Stimulated activated naive CD4-positive, alpha-beta T cell treated with Interleukin-2 at 50 U/mL for 16 hours (primary cell): ENCODE results near the gene CRYBA2.

ENCODE experiments used
- DNase-seq: peaks from one replicate; lab custom pipeline; 2025; lab: John Stamatoyannopoulos, UW

CRYBA2 gene

DNA sequence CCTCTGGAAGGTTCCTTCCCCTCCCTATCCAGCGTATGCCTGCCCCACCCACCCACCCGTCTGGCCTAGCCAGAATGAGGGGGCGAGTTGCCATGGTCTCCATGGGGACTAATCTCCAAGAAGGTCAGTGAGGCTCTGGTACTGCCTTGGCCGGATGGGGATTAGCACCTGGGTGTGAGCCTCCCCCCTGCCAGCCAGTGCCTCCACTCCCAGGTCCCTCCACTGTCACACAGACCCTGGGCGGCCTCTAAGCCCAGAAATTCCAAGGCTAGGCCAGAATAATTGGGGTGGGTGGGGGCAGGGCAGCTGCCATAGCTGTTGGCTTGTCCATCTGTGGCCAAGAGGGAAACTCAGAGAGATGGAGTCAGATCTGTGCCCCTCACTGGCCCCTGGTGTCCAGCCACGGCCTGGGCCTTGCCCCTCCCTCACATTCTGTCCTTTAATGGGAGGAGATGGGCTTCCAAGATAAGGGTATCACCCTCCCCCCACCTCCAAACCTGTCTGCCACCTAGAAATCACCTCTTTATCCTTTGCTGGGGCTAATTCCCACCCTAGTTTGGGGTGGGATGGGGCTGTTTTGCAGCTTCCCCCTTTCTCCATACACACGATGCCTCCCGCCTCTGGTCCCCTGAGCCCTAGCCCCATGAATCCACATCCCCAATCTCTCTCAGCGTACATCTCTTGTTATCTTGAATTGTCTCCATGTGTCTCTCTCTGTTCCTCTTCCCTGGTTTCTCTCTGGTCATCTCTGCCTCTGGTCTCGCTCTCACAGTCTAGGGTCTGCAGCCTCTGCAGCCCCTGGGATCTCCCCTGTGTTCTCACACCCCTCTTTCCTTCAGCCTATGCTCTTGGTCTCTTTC is 6.0 kb upstream of the CRYBA2 start:
- no peak for DNase-seq

DNA sequence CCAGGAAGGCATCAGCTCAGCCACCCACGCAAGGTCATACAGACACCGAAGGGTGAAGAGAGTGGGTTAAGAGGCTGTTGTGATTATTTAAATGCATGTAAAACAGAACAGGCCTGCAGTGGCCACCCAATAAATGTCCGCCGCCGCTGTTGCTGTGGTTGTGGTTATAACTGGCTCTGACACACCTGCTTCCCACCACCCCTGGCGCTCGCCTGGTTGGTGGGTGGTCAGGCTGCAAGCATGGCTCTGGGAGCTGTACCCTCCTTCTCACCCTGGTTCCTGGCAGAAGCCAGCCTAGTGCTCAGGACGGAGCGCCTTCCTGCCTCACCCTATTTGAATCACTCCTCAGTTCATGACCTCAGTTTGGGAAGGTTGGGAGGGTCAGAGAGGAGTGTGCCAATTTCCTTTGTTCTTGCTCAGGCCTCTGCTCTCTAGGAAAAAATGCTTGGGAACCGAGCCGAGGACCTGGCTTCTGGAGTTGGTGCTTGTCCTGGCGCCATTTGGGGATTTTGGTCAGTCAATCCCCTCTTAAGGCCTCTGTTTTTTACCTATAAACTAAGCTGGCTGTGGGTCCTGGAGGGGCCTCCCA is 5.3 kb upstream of the CRYBA2 start:
- DNase-seq: no peak

DNA sequence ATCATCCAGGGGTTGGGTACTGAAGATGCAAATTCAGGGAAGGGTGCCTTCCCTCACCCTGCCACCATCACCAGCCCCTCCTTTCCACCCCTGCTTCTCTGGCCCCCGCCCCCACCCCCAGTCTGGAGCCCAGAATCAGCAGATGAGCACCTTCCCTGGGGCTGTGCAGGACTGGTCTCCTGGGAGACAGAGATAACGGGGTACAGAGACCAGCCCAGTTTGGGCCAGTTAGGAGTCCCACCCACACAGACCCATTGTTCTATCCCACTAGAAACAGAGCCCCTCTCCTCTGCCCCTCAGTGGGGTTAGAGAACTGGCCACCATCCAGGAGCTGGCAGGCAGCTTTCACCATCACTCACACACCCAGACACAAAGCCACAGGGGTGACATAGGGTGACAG is 4.5 kb upstream of the CRYBA2 start:
- DNase-seq: no peak

DNA sequence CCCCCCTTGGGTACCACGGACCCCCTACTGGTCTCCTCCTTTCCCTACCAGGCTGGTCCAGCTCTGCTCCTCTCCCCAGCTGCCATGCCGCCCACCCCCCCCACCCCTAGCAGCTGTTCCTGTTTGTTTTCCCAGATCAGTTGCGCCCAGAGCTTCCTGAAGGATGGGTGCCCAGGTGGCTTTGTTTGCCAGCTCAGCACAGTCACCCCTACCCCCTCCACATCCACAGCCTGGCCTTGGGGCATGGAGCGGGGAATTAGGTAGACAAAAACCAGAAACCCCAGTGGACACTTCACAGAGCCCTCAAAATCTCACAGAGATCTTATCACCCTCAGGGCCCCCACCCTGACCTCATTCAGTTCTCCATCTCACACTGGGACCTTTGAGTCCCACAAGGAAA is 3.7 kb upstream of the CRYBA2 start:
- DNase-seq: no peak

DNA sequence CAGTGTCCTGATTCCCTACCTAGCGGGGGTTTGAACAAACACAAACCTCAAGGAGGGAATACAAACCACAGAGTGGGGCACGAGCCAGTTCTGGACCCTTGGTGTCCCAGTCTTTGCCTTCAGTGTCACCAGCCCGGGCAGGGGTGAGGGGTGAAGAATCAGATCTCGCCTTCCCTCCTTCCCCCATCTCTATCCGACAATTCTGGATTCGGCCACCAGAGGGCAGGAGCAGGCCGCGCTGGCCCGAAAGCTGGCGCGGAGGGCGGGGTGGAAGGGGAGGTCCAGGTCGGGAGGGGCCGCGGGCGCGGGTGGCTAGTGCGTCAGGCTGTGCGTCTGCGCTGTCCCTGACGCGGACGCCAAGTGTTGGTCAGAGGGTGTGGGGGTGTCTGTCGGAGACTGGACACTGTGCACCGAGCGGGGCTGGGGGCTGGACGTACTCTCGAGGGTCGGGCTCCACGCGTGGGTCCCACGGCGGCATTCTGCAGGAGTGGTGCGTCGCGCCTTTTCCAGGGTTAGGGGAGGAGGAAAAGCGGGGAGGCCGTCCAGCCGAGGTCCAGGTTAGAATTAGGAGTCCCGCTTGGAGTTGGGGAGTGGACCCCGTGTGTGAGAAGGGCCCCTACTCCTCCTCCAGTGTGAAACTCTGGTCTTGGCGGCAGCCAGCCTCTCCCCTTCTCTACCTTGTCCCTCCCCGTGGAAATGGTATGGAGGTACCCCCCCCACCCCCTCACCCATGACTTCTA is 2.9 kb upstream of the CRYBA2 start:
- peak; percentile 77 for DNase-seq

DNA sequence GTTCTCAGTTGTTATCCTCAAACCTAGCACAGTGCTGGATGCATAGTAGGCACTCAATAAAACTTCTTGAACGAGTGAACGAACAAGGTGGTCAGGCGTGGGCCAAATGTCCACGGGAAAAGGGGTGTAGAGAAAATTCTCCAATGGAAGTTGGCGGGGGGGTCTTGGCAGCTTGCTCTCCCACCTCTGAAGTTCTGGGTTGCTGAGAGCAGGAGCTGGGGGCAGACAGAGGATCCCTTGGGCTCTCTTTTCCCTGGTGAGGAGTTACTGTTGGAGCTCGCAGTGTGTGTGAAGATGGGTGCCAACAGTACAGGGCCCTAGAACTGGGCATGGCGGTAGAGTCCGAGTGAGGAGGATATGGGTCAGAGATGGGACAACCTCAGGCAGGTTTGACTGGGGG is 2.3 kb upstream of the CRYBA2 start:
- no peak for DNase-seq

DNA sequence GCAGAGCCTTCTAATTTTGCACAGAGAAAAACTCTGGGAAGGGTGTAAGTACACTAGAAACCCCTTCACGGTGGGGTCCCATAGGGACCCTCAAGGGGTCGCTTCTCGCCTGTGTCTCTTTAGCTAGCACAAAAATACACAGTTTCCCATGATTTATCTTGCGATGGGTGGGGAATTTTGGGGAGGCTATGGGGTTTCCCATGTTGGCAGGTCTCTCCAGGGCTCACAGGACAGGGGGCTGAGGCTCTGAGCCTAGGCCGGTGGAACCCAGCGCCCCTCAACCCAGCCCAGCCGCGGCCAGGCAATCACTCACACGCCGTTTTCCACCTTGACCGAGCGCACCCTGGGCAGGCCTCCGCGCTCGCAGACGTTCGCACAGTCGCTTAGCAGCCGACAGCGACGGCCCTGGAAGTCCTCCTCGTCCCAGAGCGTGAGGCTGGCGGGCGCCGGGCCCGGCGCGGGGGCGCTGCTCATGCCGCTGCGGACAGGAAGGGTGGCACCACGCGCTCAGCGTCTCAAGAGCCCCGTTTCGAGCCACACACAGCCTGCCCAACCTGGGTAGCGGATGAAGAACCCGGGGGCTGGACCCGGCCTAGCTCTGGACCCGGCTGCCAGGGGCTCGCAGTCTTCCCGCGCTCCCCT is 398 bp downstream of the CRYBA2 start:
- no peak for DNase-seq

DNA sequence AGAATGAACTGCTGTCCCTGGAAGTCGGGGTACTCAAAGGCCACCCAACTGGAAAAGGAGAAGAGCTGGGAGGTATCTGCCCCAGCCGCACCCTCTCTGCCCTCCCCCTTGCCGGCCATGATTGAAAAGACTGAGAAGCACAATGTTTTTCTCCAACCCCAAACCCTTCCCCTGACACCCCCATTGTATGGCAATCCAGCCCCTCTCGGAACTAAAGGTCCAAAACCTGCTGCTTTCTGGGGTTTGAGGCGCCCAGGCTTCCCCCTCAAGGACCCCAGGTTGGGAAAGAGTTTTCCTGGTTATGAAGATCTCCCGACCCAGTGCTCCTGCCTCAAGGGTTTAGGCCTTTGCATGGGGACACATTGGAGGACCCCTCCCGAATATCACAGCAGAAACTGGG is 1.0 kb downstream of the CRYBA2 start:
- no peak for DNase-seq

DNA sequence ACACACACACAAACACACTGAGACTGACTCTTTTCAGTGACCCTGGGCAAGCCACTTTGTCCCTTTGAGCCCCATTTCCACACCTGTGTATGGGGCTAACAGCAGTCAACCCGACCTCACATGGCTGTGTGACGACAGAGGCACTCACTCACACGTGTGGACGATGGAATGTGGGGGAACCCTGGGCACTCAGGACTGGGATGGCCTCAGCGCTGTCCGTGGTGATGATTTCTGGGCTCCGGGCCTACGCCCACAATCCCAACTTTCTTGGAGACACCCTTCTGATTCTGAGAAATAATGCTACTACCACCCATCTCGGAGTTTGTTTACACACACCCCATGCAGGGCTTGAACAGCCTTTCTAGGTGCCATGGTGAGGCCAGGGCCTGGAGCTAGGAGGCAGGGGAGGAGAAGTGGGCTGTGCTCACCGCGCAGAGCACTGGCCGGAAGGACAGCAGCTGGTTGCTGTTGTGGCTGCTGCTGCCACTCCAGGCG is 1.5 kb downstream of the CRYBA2 start:
- DNase-seq: no peak

DNA sequence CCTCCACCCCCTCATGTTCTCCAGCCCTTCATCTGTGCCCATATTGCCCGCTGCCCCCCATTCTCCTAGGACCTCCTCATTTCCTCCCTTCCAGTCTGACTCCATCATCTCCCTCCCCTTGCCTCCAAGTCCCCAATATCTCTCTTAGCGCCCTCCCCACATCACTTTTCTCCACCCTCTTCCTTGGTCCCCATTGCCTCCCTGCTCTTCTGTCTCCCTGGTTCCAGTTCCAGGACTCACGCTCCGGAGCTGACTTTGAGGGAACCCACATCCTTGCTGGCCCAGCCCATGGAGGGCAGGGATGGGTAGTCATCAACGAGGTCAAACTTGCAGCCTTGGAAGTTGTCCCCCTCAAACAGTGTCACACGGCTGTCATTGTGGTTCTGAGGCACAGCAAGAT is 2.6 kb downstream of the CRYBA2 start:
- DNase-seq: no peak

DNA sequence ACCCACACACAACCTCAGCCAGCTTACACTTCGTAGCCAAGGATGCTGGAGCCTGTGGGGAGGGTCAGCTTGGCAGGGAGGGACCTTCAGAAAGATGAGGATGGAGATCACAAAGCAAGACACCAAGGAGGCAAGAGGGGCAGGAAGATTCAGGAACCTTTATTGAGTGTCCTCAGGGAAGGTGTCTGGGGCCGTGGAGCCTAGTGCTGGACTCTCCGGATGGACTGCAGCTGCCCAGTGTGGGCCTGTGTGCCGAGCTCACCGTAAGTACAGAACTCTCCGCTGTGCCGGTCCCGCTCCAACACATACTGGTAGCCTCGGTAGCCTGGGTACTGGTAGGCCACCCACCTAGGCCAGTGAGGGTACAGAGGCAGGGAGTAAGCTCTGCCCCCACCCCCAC is 3.2 kb downstream of the CRYBA2 start:
- no peak for DNase-seq

DNA sequence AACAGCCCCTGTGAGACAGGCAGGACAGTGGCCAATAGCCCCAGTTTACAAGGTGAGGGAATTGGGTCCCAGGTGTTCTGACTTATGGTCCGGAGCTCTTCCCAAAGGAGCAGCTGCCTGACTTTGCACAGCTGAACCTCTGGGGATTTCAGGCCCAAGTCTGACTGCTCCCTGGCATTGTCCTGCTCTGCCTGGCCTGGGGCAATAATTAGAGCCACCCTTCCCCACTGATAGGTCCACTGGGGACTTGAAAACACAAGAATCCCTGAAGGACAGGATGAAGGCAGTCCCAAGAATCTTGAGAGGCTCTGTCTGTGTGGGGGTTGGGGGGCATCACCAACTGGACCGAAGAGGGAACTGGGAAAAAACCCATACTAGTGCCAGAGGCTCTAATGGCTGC is 4.6 kb downstream of the CRYBA2 start:
- no peak for DNase-seq

DNA sequence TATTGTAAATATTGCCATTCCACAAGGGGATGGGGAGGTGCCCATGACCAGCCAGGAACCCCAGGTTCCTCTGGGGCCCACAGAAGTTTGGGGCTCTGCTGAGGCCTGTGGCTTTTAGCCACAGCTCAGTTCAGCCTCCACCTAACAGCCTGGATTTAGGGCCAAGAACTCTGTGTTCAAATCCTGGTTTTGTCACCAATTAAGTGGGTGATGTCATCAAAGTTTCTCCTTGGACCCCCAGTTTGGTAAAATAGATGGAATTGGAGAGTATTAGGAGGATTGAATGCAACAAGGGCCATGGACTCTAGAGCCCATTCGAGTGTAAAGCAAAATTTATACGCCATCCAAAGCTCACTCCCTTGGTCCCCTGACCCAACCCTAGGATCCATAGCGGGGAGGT is 5.1 kb downstream of the CRYBA2 start:
- no peak for DNase-seq

DNA sequence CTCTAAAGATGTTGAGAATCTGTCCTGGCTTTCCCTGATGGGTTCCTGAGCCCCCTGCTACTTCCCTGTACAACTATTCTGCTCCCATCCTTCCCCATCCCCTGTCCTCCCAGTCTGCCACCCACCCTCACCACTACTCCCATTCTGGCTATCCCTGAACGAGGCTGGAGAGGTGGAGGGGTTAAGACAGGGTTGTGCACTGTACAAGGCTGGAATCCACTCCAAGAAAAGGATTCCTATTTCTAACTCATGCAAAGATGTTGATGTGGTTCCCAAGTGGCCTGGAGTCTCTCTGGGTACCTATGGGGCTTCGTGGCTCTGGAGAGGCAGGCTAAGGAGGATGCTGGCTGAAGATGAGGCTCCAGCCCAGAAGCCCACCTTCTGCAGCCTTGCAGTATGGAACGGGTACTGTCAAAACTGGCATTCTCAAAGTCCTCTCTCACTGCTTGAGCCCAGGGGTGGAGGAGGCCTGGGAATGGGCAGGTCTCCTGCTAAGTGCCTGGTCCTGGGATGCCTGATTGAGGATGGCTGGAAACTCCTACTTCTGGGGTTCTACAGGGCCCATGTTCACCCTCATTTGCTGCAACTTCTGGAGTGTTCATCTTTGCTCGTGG is 7.0 kb downstream of the CRYBA2 start:
- no peak for DNase-seq

DNA sequence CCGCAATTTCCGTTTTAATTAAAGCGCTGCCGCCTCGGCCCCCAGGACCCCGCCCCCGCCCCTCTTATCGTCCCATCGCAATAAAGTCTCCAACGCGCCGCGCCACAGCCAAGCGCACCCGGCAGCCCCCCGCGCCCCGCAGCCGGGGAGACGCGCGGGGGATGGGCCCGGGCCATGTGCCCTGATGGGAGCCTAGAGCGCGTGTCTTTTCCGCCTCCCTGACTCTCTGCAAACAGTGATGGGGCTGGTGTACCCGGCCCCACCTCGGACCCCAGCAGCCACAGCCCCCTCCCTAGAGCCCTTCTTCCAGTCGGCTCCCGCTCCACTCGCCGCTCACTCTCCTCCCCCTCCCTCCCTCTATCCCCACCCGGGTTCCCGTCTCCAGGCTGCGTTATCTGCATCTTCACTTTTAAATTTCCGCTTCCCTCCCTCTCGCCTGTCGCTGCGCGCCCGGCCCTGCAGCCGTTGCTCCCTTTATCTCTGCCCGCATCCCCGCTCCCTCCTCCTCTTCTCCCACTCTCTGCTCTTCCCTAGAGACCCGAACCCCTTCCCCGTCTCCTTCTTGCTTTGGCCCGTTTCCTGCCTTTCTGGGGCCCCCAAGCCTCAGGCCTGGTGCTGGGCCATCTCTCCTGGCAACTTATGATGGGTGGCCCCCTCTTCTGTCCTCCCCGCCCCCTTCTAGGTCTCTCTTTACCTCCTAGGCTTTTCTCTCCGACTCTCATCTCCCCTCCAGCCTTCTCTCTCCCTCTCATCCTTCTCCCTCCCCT is 7.7 kb downstream of the CRYBA2 start:
- no peak for DNase-seq

DNA sequence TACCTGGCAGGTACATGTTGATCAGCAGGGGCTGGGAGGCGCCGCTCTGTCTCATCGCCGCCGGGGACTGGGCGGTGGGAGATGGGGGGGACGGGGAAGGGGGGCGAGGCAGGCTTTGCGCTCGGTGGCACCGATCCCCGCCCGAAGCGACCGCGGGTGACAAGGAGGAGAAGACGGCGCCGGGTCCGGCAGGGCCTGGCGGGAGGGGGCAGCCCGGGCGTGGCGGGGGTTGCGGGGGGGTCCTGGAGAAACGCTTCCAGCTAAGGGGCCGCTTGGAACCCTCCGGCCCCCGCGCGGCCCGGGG is 8.2 kb downstream of the CRYBA2 start, which contains the start of gene FEV:
Gene FEV, minus strand, starts transcription at position 164 of the 304 bp plus-strand sequence. Its CDS starts 109 bp downstream, at position 55.
- no peak for DNase-seq

DNA sequence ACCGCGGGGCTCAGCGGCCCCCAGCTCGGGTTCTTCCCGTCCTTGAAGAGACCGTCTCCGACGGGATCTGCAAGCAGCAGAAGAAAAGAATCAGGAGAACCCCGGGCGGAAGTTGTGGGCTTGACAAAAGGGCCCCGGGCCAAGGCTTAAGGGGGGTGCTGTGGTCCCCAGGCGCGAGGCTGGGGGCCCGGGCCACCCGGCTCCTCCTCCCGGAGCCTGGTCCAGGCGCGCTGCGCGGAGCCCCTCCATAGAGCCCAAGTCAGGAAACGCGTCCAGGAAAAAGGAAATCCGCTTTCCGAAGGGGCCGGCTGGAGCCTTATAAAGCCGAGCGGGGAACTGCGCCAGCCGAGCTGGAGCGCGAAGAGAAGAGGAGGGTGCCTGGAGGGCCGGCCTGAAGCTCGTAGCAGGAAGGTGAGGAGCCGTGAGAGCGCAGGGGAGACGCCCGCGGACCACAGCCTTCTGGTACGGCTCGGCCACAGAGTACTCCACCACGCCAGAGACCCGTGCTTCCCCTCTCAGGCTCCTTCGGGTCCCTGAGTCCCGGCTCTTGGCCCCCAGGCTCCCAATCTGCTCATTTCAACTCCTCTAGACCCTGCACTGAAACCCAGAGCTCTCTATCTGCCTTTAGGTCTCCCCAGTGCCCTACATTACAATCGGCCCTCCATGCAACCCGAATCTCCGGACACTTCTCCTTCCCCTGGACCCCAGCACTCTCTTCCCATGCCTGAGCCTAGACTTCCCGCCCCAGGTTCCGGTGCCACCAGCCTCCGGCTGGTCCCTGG is 8.8 kb downstream of the CRYBA2 start:
- no peak for DNase-seq

DNA sequence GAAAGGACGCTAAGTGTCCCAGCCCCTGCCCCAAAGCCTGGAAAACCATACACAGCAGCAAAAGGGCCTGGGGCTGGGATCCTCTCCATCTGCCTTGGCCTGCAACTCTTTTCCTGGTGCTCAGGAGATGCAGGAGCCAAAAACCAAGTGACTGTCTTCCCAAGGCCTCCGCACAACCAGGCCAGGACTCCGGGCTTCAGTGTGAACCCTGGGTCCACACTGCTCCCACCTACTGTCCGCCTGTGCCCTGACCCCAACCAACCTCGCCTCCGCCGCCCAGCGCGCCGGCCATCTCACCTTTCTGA is 9.3 kb downstream of the CRYBA2 start:
- no peak for DNase-seq

DNA sequence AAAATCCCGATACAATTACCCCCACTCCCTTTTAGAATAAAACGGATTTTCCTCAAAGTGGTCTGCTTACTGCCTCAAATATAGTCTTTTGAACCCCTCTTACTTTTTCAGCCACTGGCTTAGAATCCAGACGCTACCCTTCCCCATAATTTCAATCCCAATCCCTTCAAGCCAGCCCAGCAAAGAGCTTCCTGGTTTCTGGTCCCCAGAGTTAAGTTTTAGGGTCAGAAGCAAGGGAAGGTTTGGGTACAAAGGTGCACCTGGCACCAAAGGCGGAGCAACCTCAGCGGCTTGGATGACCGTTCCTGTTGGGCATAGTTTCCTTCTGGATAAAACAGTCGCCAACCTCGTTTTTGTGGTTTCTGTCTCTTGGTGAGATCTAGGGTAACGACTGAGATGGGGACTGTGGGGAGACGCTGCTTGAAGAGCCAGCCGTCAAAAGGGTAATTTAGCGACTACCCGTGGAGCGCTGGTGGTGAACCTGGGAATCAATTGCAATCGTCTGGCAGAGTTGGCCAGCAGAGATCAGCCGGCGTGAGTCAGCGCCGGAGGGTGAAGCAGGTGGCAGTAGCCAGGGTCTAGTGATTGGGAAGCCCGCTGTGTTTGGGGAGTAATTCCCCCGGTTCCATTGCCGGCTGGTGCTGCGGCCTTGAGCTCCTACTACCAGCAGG is 9.8 kb downstream of the CRYBA2 start:
- no peak for DNase-seq

DNA sequence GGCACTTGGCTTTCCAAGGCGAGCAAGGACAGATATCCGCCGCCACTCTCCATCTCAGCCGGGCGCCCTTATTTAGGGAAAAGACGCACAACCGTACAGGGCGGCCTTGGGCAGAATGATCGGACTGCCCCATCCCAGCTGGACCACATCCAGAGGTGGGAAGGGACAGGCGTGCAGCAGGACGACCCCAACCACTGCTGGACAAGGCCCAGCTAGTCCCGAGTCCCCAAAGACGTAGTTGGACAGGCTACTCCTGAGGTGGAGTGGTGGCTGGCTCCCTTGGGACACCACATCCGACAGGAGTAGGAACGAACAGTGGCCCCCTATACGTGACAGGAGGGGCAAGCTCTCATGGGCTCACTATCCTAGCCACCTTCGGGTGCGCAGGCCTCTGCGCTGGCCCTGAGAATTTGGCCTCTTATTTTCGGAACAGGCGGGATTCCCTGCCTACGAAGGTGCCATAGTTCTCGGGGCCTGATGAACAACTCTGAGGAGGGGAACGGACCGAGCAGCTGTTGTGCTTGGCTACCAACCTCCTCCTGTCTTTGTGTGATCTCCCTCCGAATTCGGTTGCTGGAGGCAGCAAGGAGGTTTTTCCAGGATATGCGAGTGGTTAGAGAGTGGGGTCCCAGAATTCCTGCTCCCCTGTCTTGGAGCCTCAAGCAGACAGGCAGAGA is 10.5 kb downstream of the CRYBA2 start:
- no peak for DNase-seq
